ENCODE data around the gene KLK14.

- no peak for TF ChIP-seq ZNF830 (tag by site-specific recombination; IDR thresholded peaks at IDR 0.05; ENCODE audit: low read depth)
- no peak for TF ChIP-seq SP2 (tag by site-specific recombination; IDR thresholded peaks at IDR 0.05)
- no peak for TF ChIP-seq ZSCAN30 (tag by site-specific recombination; IDR thresholded peaks at IDR 0.05)
- TF ChIP-seq ZNF366 (tag by site-specific recombination; conservative IDR thresholded peaks at IDR 0.05): no peak
- no peak for TF ChIP-seq ZNF16 (tag by site-specific recombination; IDR thresholded peaks at IDR 0.05; ENCODE audit: low read depth)
- no peak for TF ChIP-seq CTCF (tag by site-specific recombination; IDR thresholded peaks at IDR 0.05)
- TF ChIP-seq, protein P1, sequence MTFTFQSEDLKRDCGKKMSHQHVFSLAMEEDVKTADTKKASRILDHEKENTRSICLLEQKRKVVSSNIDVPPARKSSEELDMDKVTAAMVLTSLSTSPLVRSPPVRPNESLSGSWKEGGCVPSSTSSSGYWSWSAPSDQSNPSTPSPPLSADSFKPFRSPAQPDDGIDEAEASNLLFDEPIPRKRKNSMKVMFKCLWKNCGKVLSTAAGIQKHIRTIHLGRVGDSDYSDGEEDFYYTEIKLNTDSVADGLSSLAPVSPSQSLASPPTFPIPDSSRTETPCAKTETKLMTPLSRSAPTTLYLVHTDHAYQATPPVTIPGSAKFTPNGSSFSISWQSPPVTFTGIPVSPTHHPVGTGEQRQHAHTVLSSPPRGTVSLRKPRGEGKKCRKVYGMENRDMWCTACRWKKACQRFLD (tag by site-specific recombination; IDR thresholded peaks at IDR 0.05): no peak
- TF ChIP-seq ZNF121 (tag by site-specific recombination; IDR thresholded peaks at IDR 0.05): no peak
- no peak for TF ChIP-seq ZNF19 (tag by site-specific recombination; IDR thresholded peaks at IDR 0.05; ENCODE audit: low read depth)
- TF ChIP-seq ZNF639 (tag by site-specific recombination; IDR thresholded peaks at IDR 0.05): no peak
Measured at GRCh38 chr19:51084505-51084904, 1.8 kb upstream of the KLK14 start.

Data from HEK293 (cell line).